HG03457 (cell line): Measurements from ENCODE around the gene LONP1.
"Not testable (repeated sequence)": the region's sequence is repeated elsewhere in the genome, so short reads cannot be mapped to it uniquely, and the experiment has no call there.

Source experiments
- ATAC-seq: cut with Tn5 transposase; IDR thresholded peaks from one replicate; pipeline ENCODE4 v1.9.1; 2021; ENCODE audit warnings: moderate number of reproducible peaks; ENCODE audit not compliant: unreplicated experiment

LONP1 gene

GRCh38 chr19:5714816-5715215 lies 5.1 kb downstream of the LONP1 start:
- no peak for ATAC-seq

DNA sequence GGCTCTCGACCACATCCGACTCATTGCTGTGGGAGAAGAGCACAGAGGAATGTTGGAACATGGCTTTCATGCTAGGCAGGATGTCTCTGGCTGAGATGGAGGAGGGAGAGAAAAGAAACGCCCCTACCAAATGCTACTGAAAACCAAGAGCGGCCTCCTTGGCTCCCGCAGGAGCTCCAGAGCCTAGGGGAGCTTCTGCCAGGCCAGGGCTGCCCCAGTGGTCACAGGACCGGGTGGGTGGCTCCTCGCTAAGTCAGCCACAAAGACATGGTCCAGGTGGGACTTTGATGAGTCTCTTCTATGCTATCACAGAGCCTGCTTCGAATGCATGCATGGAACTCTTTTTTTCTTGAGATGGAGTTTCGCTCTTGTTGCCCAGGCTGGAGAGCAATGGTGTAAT lies 6.7 kb downstream of the LONP1 start:
- no peak for ATAC-seq

- no peak for ATAC-seq
These were observed 8.2 kb downstream of the LONP1 start for GRCh38 chr19:5711713-5712161.

GRCh38 chr19:5711025-5711424 lies 8.9 kb downstream of the LONP1 start:
- ATAC-seq = no peak

- ATAC-seq = no peak
These were observed 12.1 kb downstream of the LONP1 start for GRCh38 chr19:5707576-5708575.

DNA sequence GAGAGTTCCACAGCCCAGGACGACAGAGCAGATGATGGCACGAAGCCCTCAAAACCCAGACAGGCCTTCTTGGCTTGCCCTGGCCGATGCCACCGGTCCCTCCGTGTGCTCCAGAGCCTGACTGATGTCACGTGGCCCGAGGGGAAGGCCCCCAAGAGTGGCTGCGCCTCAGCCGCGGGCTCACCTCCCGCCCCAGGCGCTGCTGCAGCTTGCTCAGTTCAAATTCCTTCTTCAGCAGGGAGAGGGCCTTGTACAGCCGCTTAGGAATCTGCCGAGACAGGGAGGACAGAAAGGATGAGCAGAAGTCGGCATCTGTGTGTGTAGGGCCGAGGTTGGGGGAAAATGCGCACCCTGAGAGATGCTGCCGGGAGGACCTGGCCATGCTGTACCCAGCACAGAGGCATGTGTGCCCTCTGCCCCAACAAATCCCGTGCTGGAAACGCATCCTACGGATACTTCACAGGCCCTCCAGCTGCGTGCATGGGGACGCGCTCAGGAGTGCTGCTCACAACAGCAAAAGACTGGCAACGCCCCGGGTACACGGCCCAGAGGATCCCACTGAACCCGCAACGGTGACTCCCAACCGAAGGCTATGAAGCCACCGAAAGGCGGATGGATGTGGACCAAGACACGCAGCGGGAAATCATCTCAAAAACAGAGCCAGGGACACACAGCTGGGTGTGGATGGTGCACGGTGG lies 12.9 kb downstream of the LONP1 start:
- no peak for ATAC-seq

DNA sequence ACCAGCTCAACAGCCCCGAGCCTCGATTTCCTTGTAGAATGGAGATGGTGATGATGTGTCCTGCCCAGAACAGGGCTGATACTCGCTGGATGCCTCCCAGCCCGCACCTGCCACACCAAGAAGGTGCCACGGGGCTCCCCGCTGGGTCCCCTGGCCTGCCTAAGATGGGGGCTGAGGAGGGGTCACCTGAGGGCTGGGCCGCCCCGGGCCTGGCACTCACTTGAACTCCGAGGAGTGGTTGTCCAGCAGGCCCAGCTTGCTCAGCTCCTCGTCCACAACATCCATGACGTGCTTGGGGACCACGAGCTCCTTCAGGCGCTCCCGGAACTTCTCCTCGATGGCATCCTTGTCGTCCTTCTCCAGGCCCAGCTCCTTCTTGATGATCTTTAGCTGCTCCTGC lies 14.4 kb downstream of the LONP1 start:
- no peak for ATAC-seq

DNA sequence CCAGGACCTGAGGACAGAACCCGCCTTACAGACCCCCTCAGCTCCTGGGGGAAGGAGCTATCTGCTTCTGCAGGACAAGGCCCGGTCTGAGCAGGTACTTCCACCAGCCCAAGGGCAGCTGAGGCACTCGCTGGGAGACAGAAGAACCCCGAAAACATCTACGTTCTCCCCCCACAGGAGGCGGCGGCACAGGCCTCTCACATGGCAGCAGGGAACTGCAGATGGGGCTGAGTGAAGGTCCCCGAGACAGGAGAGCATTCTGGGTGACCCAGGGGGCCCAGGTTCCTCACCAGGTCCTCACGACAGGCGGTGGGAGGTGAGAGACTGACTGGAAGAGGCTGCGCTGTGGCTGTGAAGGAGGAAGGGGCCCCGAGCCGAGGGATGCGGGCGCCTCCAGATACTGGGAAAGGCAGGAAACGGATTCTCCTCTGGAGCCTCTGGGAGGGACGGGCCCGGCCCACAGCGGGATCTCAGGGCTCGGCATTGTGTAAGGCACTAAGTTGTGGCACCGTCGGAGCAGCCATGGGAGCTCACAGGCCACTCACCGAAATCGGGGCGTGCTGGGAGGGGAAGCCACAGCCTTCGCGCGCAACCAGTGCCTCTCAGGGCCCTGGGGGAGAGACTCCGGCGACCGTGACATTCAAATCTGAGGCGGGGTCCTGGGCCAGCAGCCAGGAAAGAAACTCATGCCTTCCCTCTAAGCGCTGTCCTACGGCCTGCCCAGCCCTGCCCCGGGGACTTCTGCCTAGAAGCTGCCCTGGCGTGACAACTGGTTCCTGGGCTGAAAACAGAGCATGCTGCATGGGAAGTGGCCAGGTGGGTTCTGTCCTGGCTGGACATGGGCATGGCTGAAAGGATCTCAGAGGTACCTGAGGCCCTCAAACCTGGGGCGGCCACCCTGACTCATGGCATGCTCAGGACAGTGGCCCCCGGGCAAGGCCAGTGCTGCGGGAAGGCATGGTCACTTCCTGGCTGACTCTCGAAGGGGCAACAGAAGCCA lies 15.8 kb downstream of the LONP1 start:
- no peak for ATAC-seq

GRCh38 chr19:5702053-5702410 lies 17.9 kb downstream of the LONP1 start:
- not testable (repeated sequence) for ATAC-seq

GRCh38 chr19:5700455-5701092 lies 19.4 kb downstream of the LONP1 start:
- no peak for ATAC-seq

GRCh38 chr19:5698635-5699422 lies 21.1 kb downstream of the LONP1 start:
- no peak for ATAC-seq

GRCh38 chr19:5697890-5698634 lies 21.9 kb downstream of the LONP1 start:
- no peak for ATAC-seq

- ATAC-seq = no peak
These were observed 22.7 kb downstream of the LONP1 start for GRCh38 chr19:5697022-5697889.

GRCh38 chr19:5696196-5697021 lies 23.5 kb downstream of the LONP1 start:
- no peak for ATAC-seq

DNA sequence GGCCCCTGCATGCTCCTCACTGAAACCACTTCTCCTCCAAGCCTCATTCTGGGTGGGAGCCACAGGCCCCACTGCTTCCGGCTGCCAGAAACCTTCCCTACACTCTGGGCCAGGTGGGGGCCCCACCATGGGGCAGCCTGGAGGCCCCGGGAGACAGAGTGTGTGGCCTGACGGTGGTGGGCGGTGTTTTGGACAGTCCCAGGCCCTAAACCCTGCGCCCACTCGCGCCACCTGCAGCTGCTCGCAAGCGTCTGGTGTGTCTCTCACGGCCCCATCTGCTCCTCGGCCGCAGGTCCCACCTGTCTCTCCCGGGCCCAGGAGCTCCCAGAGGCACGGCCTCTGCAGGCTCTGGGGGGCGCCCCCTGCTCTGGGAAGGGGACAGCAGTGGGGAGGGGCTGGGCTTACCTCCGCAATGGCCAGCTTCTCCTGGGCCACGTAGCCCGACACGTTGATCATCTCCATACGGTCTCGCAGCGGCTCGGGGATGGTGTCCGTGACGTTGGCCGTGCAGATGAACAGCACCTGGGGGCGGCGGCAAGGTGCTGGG lies 24.2 kb downstream of the LONP1 start:
- no peak for ATAC-seq

DNA sequence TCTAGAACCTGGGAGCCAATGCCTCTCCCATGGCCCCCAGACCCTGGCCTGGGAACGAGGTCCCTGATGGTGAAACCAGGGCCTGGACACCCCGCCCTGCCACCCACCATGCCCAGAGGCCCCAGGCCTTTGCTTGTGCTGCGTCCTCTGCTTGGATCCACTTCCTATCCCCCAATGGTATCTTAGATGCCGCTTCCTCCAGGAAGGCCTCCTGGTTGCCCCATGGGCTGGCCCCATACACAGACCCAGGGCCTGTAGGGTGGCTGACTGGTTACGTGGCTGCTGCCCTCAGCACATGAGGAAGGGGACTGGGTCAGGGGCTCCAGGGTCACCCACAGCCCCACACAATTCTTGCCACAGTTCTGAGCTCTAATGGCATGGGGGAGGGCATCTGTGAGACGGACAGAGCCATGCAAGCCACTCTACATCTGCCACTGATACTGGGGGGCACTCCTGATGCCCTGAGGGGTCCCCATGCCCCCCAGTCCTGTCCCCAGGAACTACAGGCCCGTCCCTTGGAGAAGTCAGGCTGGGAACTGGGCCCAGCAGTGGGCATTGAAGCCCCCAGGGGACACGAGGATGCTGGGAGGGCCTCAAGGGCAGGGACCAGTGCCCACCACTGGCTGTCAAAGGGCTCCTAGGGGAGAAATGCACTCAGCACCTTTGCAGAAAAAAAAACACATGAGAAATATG lies 24.8 kb downstream of the LONP1 start:
- ATAC-seq = no peak
